Tibial nerve (tissue), 3 donors: ENCODE data around the gene PCSK2.

Source experiments
- CTCF ChIP-seq, 5 experiments: fragments of 200-600 bp in 3 of 5; fragments of 450-650 bp in 2 of 5; sonication (generic) in 3 of 5; IDR thresholded peaks; one replicate each; pipeline ENCODE4 v1.5.1; 2016 to 2019; ENCODE audit warnings: antibody characterized with exemption in 5 of 5, mild to moderate bottlenecking in 3 of 5, moderate library complexity in 2 of 5
- POLR2A ChIP-seq, 2 donors: fragments of 450-650 bp; IDR thresholded peaks; one replicate each; pipeline ENCODE4 v1.6.1; 2017; ENCODE audit warnings: antibody characterized with exemption in 2 of 2, mild to moderate bottlenecking in 2 of 2, moderate library complexity in 2 of 2

GRCh38 chr20:17227219-17227575 lies 357 bp downstream of the PCSK2 start:
- TF ChIP-seq CTCF (IDR thresholded peaks at IDR 0.05) (no peak), POLR2A (IDR thresholded peaks at IDR 0.05) (no peak)
